NT2/D1 (cell line): ENCODE data around the gene AMN.

ENCODE experiments used
- DNase-seq: peaks from one replicate; pipeline ENCODE4 v3.0.0-alpha.2; 2011; ENCODE audit warnings: low read depth, low spot score
- H3K27me3 ChIP-seq: 2 replicates; pipeline ENCODE4 v1.6.0; 2011; ENCODE audit warnings: mild to moderate bottlenecking; ENCODE audit not compliant: insufficient read length, insufficient read depth
- H3K36me3 ChIP-seq: 2 replicates; pipeline ENCODE4 v1.6.1; 2011; ENCODE audit warnings: mild to moderate bottlenecking, low read length, mixed read lengths; ENCODE audit not compliant: insufficient read depth, insufficient read length
- H3K4me1 ChIP-seq: 2 replicates; pipeline ENCODE4 v1.5.1; 2011; ENCODE audit not compliant: insufficient read depth, insufficient read length
- H3K4me3 ChIP-seq: 2 replicates; pipeline ENCODE4 v1.5.1; 2011; ENCODE audit warnings: low read depth; ENCODE audit not compliant: insufficient read length
- H3K9ac ChIP-seq: 2 replicates; pipeline ENCODE4 v1.6.0; 2011; ENCODE audit warnings: low read depth; ENCODE audit not compliant: insufficient read length
- H3K9me3 ChIP-seq: 2 replicates; pipeline ENCODE4 v1.5.1; 2011; ENCODE audit warnings: mild to moderate bottlenecking, low read length; ENCODE audit not compliant: insufficient read depth
- SUZ12 ChIP-seq: IDR thresholded peaks from 2 replicates; pipeline ENCODE4 v1.6.1; 2011; ENCODE audit not compliant: insufficient read length, insufficient read depth; ENCODE audit errors: extremely low read depth
- YY1 ChIP-seq: IDR thresholded peaks from 2 replicates; pipeline ENCODE4 v1.6.1; 2011; ENCODE audit not compliant: insufficient read length, insufficient read depth
- ZNF274 ChIP-seq: IDR thresholded peaks from 2 replicates; pipeline ENCODE4 v1.6.1; 2011; ENCODE audit warnings: mild to moderate bottlenecking, low read depth, low read length

The AMN gene

GRCh38 chr14:102915292-102916110, 7.0 kb upstream of the AMN start:
- no peak overlapping the region for H3K4me3 ChIP-seq
- H3K4me1 ChIP-seq = peaks cover 9% of the 10 kb centered on the region
- no peak for DNase-seq
- H3K27me3 ChIP-seq = no peaks in the 10 kb centered on the region
- no peaks in the 10 kb centered on the region for H3K9me3 ChIP-seq
- TF ChIP-seq YY1 = no peak
- no peak for TF ChIP-seq SUZ12
- H3K9ac ChIP-seq = no peak overlapping the region
- peaks cover 6% of the 10 kb centered on the region for H3K36me3 ChIP-seq

GRCh38 chr14:102916347-102917055, 6.0 kb upstream of the AMN start:
- H3K36me3 ChIP-seq = peaks cover 4% of the 10 kb centered on the region
- no peak for DNase-seq
- H3K27me3 ChIP-seq = no peaks in the 10 kb centered on the region
- peaks cover 9% of the 10 kb centered on the region for H3K4me1 ChIP-seq
- H3K9me3 ChIP-seq = no peaks in the 10 kb centered on the region
- no peak overlapping the region for H3K4me3 ChIP-seq
- no peak overlapping the region for H3K9ac ChIP-seq
- no peak for TF ChIP-seq ZNF274
- TF ChIP-seq YY1 = no peak
- TF ChIP-seq SUZ12 = no peak

GRCh38 chr14:102917056-102917385, 5.4 kb upstream of the AMN start:
- DNase-seq = no peak
- Histone ChIP-seq H3K4me3 (no peak overlapping the region), H3K4me1 (peaks cover 9% of the 10 kb centered on the region), H3K36me3 (no peaks in the 10 kb centered on the region), H3K9me3 (no peaks in the 10 kb centered on the region), H3K9ac (no peak overlapping the region), H3K27me3 (no peaks in the 10 kb centered on the region)
- TF ChIP-seq ZNF274 (no peak), YY1 (no peak), SUZ12 (no peak)

GRCh38 chr14:102917469-102918211, 4.8 kb upstream of the AMN start:
- no peak overlapping the region for H3K4me3 ChIP-seq
- no peak for DNase-seq
- peaks cover 9% of the 10 kb centered on the region for H3K4me1 ChIP-seq
- no peaks in the 10 kb centered on the region for H3K27me3 ChIP-seq
- TF ChIP-seq YY1 (no peak), ZNF274 (no peak), SUZ12 (no peak)
- H3K9ac ChIP-seq = peak overlapping the region; percentile 10
- no peaks in the 10 kb centered on the region for H3K36me3 ChIP-seq
- H3K9me3 ChIP-seq = no peaks in the 10 kb centered on the region

GRCh38 chr14:102918438-102918837, 4.0 kb upstream of the AMN start:
- Histone ChIP-seq H3K9ac (no peak overlapping the region), H3K27me3 (no peaks in the 10 kb centered on the region), H3K4me3 (no peak overlapping the region), H3K36me3 (no peaks in the 10 kb centered on the region), H3K9me3 (no peaks in the 10 kb centered on the region), H3K4me1 (peaks cover 7% of the 10 kb centered on the region)
- TF ChIP-seq SUZ12 (no peak), YY1 (no peak), ZNF274 (no peak)
- DNase-seq = no peak

- TF ChIP-seq SUZ12 (no peak), ZNF274 (no peak), YY1 (no peak)
- Histone ChIP-seq H3K27me3 (no peaks in the 10 kb centered on the region), H3K9me3 (no peaks in the 10 kb centered on the region), H3K9ac (no peak overlapping the region), H3K4me3 (no peak overlapping the region), H3K4me1 (peaks cover 11% of the 10 kb centered on the region), H3K36me3 (no peaks in the 10 kb centered on the region)
- no peak for DNase-seq
These were observed 2.0 kb upstream of the AMN start for GRCh38 chr14:102920273-102920997.

GRCh38 chr14:102920998-102921304, 1.5 kb upstream of the AMN start:
- no peak for DNase-seq
- TF ChIP-seq YY1 (no peak), SUZ12 (no peak), ZNF274 (no peak)
- Histone ChIP-seq H3K36me3 (no peaks in the 10 kb centered on the region), H3K9ac (no peak overlapping the region), H3K4me1 (peaks cover 13% of the 10 kb centered on the region), H3K27me3 (no peaks in the 10 kb centered on the region), H3K4me3 (no peak overlapping the region), H3K9me3 (no peaks in the 10 kb centered on the region)
